ENCODE results near the gene PTPRZ1.

PTPRZ1 gene

GRCh38 chr7:121960678-121961077, 87.7 kb downstream of the PTPRZ1 start:
- FAIRE-seq: no peak

- no peak for FAIRE-seq
Observed at GRCh38 chr7:121961089-121961867, 88.3 kb downstream of the PTPRZ1 start.

GRCh38 chr7:121966276-121966934, 93.4 kb downstream of the PTPRZ1 start:
- no peak for FAIRE-seq

GRCh38 chr7:121966935-121967332, 94.0 kb downstream of the PTPRZ1 start:
- no peak for FAIRE-seq

GRCh38 chr7:121985476-121986030, 112.6 kb downstream of the PTPRZ1 start:
- no peak for FAIRE-seq

- no peak for FAIRE-seq
Observed at GRCh38 chr7:121992068-121992467, 119.1 kb downstream of the PTPRZ1 start.

GRCh38 chr7:121994625-121995410, 121.9 kb downstream of the PTPRZ1 start:
- FAIRE-seq: peak; percentile 98

- FAIRE-seq: no peak
Observed at GRCh38 chr7:122006687-122007086, 133.7 kb downstream of the PTPRZ1 start.

- no peak for FAIRE-seq
Observed at GRCh38 chr7:122010116-122010515, 137.2 kb downstream of the PTPRZ1 start.

- FAIRE-seq: no peak
Observed at GRCh38 chr7:122013065-122013464, 140.1 kb downstream of the PTPRZ1 start.

GRCh38 chr7:122013630-122014029, 140.7 kb downstream of the PTPRZ1 start:
- FAIRE-seq: no peak

GRCh38 chr7:122014697-122015096, 141.7 kb downstream of the PTPRZ1 start:
- FAIRE-seq: peak; percentile 98

- no peak for FAIRE-seq
Observed at GRCh38 chr7:122018032-122018431, 145.1 kb downstream of the PTPRZ1 start.

GRCh38 chr7:122027058-122027457, 154.1 kb downstream of the PTPRZ1 start:
- no peak for FAIRE-seq

GRCh38 chr7:122033641-122034040, 160.7 kb downstream of the PTPRZ1 start:
- no peak for FAIRE-seq

GRCh38 chr7:122035876-122036275, 162.9 kb downstream of the PTPRZ1 start:
- FAIRE-seq: no peak

- FAIRE-seq: no peak
Observed at GRCh38 chr7:122038134-122038533, 165.2 kb downstream of the PTPRZ1 start.

- FAIRE-seq: no peak
Observed at GRCh38 chr7:122038904-122039303, 165.9 kb downstream of the PTPRZ1 start.

GRCh38 chr7:122040147-122040546, 167.2 kb downstream of the PTPRZ1 start:
- FAIRE-seq: no peak

GRCh38 chr7:122046402-122046801, 173.4 kb downstream of the PTPRZ1 start:
- FAIRE-seq: no peak

- FAIRE-seq: peak; percentile 41
Observed at GRCh38 chr7:122054393-122054792, 181.4 kb downstream of the PTPRZ1 start.

- no peak for FAIRE-seq
Observed at GRCh38 chr7:122055073-122055472, 182.1 kb downstream of the PTPRZ1 start.

- FAIRE-seq: no peak
Observed at GRCh38 chr7:122056977-122057376, 184.0 kb downstream of the PTPRZ1 start.

Data from A204.1 (cell line).